RCC 7860 (cell line): ENCODE data around the gene ROPN1L.
A peak's percentile ranks its signal among the peaks of the same experiment; 100 is the strongest.
"Not testable (repeated sequence)": the region's sequence is repeated elsewhere in the genome, so short reads cannot be mapped to it uniquely, and the experiment has no call there.

Experiments
- DNase-seq: peaks from one replicate; pipeline ENCODE4 v3.0.0-alpha.2; 2015; ENCODE audit warnings: low spot score
- FAIRE-seq: peaks from 2 replicates; lab custom pipeline; 2012; peaks lifted over from hg19 to GRCh38; lab: Jason Lieb, UNC

ROPN1L gene

DNA sequence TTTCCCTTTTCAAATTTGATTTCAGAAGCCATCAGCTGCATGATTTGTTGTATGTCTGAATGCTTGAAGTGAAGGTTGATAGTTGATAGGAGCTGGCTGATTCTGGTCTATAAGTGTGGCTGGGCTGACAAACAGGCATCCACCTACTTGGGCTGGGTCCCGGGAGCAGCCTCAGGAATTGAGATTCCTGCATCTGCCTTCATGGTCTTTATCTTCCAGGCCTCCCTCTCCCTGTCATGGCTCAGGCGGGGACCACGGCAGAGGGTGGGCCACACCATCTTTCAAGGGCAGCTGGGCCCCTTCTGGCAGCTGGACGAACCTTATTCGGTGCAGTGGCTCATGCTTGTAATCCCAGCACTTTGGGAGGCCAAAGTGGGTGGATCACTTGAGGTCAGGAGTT is 55.9 kb downstream of the ROPN1L start:
- no peak for FAIRE-seq
- no peak for DNase-seq

DNA sequence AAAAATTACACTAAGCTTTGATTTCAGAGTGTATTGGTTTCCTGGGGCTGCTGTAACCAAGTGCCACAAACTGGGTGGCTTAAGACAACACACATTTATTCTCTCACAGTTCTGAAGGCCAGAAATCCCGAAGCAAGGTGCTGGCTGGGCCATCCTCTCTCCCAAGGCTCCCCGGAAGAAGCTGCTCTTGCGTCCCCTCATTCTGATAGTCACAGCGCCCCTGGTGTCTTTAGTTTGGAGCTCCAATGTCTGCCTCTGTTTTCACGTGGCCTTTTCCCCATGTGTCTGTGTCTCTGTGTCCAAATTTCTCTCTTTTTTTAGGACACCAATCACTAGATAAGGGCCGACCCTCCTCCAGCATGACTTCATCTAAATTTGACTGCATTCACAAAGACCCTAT is 56.7 kb downstream of the ROPN1L start:
- FAIRE-seq (no peak), DNase-seq (no peak)

DNA sequence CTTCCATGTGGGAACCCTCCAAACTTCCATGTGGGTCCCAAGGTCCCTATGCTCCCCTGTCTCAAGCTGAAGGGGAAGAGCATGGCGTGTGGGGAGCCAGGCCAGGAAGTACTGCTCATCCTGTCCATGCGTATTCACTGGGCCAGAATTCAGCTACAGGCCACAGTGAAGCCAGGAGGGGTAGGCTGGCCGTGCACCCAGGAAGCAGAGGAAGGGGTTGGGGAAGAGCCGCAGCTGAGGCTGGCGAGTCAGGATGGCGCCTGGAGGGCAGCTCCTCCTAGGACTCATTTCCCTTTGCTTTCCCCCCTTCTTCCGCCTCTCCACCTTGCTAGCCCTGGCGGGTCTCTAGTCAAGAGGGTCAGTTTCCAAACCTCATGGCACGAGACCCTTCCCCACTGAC is 57.4 kb downstream of the ROPN1L start:
- no peak for FAIRE-seq
- no peak for DNase-seq

DNA sequence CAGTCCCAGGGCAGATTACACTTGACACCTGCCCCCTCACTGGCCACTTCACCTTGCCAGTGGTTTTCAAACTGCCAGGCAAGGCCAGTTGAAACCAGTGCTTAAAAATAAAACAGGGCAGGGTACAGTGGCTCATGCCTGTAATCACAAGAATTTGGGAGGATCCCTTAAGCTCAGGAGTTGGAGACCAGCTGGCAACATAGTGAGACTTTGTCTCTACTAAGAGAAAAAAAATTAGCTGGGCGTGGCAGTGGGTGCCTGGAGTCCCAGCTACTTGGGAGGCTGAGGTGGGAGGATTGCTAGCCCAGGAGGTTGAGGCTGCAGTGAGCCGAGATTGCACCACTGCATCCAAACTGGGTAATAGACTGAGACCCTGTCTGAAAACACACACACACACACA is 58.1 kb downstream of the ROPN1L start:
- no peak for FAIRE-seq

DNA sequence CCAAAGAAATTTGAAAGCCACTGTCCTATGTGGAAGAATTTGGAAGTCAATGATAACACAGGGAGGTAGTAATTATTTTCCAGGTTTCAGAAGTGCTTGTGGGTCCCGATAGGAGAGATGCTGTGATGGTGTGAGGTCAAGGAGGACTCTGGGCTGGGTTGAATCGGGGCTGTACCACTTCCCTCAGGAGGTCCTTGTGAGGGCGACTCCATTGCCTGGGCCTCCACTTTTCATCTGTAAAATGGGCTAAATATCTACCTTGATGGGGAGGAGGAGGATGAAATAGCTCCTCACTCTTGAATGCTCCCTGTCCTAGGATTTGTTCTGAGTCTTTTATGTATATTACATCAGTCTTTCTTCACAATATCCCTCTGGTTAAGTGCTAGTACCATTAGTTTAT is 59.0 kb downstream of the ROPN1L start:
- FAIRE-seq (no peak), DNase-seq (no peak)

More for the DNA sequence above, 58.1 kb downstream of the ROPN1L start:
- no peak for DNase-seq

DNA sequence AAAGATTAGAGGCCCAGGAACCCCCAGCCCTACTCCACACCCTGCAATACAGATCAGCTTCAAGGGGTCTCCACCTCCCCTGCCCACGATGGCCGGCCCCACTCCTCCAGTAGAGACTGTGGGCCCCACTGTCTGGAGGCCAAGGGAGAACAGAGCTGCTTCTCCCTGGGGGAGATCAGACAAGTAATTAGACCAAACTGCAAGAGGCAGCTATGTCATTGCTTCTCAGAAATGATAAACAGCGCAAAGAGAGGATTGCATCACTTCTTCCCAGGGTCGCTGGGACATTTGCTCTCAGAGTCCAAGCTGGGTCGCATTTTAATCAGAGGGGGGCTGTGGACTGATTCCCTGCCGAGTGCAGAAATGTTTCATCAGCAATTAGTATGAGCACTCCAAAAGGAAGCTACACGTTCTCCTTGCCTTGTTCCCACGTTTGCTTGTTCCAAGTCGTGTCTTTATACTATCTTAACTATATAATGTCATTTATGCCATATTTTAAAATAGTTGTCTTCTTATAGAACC is 59.9 kb downstream of the ROPN1L start:
- DNase-seq: no peak
- FAIRE-seq: no peak

DNA sequence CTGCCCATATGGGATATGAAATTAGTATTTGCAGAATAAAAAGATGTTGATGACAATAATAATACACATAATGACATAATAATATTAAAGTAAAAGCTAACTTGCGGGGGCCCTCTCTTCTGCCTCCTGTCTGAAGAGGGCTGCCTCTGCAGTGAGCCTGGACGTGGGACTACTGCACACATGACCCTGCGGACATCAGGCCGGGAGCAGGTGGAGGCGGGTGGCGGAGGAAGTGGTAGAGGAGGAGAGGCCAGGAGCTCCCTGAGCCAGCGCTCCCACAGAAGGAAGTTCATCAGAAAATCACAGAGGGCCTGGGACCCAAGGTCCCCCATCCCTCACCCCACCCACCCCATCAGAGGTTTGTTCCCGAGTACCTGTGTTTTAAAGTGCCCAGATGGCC is 60.5 kb downstream of the ROPN1L start:
- no peak for DNase-seq
- no peak for FAIRE-seq

DNA sequence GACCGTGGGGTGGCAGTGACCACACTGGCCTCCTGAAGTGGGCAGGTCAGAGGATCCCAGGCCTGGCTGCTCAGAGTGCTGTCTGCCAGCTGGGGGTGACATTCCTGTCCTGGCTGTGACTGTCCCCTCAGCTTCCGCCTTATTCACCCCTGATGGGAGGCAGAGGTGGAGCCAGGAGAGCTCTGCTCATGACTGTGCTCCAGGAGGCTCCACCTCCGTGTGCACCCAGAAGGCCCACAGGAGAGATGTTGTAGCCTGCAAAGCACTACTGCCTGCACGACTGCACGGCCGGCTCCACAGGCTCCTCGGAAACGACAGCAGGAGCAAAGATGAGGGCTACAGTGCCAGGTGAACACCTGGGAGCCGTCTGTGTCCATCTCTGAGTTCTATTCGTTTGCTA is 60.9 kb downstream of the ROPN1L start:
- DNase-seq (no peak), FAIRE-seq (no peak)

DNA sequence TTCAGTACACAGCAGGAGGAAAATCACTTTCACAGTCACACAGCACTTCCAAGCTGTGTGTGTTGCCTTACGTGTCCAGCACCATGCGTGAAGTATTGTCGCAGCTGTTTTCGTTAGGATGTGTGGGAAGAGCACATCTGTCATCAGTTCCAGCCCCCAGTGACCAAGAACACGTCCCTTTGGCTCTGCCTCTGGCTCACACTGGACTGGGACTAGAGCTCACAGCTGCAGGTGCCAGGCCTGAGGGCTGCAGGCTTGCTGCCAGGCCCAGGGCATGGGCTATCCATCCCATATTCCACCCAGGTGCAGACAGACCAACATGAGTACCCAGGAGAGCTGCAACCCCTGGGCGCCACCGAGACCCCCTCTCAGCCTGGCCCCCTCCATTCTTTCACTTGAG is 61.6 kb downstream of the ROPN1L start:
- DNase-seq (no peak), FAIRE-seq (no peak)

DNA sequence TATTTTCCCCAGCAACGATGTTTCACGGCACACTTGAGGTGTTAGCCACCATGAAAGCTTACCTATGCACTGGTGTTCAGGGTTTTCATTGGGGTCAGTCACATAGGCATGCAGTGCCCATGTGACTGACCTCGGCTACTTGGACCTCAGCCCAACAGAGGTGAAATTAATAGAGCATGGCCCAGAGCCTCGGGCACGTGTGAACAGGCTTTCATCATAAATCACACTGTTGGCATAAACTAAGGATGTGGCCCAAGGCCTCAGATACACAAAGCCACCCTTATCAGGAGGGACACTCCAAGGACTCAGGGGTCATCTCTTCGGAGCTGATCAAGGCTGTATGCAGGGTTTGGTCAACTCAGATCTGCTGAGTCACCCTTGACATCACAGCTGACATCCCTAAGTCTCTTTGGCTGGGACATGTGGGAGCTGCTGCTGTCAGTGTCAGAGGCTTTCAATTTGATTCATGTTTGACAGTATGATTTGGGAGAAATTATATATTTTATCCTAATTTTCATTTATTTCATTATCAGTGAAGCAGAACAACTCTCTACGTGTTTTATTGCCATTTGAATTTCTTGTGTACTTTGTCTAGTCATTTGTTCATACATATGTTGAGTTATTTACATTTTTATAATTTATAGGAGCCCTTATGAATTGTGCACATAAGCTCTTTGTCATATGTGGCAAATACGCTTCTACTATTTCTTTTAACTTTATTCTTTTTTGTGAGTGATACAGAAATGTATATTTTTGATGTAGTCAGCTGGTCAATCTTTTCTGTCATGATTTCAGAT is 62.5 kb downstream of the ROPN1L start:
- FAIRE-seq: peak; percentile 42
- DNase-seq: peak; percentile 71

DNA sequence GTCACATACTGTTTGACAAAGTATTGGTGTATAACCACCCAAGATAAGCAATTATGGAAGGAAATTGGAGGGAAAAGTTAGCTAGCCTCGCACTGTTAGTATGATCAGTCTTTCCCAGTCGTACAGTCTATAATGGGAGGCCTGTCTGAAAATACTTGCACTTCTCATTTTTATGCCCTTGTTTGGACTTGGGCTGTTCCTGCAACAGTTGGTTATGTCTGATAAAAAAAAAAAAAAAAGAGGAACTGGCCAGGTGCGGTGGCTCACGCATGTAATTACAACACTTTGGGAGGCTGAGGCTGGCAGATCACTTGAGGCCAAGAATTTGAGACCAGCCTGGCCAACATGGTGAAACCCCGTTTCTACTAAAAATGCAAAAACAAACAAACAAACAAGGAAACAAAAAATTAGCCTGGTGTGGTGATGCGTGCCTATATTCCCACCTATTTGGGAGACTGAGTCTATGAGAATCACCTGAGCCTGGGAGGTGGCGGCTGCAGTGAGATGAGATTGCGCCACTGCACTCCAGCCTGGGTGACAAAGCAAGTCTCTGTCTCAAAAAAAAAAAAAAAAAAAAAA is 63.9 kb downstream of the ROPN1L start:
- DNase-seq: no peak
- FAIRE-seq: no peak

DNA sequence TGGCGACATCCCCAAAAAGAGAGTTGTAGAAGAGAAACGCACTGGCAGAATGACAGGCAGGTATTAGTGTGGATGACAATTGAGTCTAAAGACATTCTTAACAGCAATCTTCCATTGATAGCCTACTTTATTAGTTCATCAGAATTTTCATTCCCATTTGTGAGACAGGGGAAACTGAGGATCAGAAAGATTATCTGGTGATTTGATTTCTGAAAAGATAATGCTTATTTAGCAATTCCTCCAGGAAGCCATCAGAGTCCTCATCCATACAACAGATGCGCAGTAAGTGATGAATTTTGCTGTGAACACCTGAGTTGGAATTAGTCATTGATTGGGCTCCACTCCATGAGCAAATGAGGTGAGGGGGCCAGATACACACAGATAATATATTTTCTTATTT is 64.9 kb downstream of the ROPN1L start:
- DNase-seq (no peak), FAIRE-seq (no peak)

DNA sequence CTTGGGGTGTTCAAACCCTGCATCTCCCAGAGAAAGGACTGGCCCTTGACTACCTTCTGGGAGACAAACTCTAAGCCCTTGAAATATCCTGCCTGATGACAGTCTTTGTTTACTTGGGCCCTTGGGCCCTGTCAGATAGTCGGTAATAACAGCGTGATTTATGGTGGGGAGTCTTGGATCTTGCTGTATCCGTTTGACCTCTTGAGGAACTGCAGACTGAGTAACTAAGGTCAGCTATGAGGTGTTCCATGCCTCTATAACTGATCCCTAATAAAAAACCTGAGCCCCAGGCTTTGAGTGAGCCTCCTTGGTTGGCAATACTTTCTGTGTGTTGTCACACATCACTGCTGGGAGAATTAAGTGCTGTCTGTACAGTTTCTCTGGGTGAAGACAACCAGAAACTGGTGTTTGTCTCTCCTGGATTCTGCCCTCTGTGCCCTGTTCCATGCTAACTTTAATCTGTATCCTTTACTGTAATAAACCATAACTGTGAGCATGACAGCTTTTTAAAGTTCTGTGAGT is 66.0 kb downstream of the ROPN1L start:
- DNase-seq (peak; percentile 90), FAIRE-seq (peak; percentile 81)

DNA sequence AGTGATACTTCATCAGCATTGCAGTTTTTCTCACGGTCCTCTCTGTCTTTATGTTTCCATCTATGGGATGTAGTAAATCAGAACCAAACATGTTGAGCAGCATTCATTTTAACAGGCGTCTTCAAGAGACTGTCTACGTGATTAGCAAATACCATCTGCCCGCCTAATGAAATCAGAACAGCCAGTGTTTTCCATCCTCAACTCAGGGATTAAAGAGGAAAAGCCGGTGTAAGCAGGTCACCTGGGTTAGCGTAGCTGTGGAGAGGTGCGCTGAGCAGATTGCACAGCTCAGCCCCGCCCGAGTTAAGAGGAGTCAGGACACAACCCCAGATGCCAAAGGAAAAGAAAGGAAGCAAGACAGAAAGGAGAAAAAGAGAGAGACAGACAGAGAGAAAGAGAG is 67.9 kb downstream of the ROPN1L start:
- DNase-seq (no peak), FAIRE-seq (no peak)

DNA sequence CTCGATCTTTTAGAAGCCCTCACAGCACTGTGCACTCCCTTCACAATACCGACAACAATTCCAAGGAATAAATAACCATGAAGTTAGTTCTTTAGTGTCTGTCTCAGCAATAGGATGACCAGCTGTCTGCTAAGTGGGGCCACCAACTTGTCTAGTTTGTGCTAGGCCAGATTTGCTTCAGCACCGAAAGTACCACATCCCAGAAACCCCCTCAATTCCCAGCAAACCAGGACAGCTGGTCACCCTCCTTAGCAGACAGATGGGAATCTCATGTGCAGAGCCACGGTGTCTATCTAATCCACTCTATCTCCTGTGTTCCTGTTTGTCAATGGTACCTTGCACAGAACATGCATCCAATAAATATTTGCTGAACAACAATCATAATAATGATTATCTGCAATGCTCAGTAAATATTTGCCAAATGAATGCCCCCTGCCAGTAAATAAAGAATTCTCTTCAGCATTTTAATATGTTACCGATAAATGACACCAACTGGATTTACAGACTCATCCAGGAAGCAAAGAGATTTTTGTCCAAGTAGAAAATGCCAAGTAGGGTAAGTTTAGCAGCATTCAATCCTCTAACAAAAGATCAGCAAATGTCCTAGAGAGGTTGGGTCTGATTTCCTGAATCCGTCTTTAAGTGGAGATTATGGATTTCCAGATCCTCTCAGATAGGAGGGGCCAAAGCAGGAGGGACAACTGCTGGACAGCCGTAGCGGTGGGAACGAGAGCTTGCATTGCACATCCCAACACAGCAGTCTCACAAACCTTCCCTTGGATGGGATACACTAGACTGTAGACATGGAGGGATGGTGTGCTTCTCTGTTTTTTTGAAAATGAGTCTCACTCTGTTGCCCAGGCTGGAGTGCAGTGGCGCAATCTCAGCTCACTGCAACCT is 70.3 kb downstream of the ROPN1L start:
- FAIRE-seq (no peak), DNase-seq (no peak)

DNA sequence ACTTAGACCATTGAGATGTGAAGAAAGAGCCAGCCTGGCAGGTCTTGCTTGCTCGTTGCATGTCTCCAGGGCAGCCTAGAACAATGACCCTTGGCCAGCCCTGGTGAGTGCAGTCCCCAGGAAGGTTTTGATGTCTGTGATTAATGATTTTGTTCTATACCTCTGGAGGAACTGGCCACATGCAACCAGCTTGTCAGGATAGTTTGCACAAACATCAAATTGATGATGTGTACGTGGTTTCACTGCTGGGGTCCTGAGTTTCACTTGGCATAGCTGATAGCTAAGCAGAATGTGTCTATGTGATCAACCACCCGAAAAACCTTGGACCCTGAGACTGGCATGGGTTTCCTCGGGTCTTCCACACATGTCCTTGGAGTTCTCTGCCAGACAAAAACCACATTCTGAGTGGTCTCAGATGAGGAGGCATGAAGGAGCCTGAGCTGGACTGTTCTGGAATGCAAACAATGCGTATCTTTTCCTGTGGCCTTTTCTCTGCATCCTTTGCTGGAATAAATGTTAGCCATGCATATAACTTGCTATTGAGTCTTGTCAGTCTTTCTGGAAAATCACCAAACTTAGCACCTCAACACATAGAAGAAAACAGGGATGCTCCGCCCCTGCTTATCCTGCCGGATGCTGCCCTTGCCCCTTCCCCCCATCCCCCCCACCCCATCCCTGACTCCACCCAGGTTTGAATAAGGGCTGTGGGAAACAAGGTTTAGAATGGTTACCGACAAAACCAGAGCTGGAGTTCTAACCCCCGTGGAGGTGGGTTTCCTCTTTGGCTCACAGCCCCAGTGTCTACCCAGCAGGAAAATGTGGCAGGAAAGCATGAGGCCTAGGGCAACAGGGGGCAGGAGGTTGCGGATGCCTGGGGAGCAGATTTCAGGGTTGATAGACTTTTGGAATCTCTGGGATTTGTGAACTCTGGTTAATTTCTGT is 72.1 kb downstream of the ROPN1L start:
- FAIRE-seq (peak; percentile 99), DNase-seq (peak; percentile 100)

DNA sequence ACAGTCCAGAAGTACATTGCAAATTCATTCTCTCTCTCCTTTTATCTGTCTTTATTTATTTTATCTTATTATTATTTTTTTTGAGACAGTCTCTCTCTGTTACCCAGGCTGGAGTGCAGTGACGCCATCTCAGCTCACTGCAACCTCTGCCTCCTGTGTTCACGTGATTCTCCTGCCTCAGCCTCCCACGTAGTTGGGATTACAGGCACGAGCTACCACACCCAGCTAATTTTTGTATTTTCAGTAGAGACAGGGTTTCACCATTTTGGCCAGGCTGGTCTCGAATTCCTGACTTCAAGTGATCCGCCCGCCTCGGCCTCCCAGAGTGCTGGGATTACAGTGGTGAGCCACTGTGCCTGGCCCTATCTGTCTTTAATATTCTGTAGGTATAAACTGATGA is 72.9 kb downstream of the ROPN1L start:
- FAIRE-seq, DNase-seq: not testable (repeated sequence)
